Stimulated activated CD8-positive, alpha-beta memory T cell treated with anti-CD3 and anti-CD28 coated beads, Interleukin-7, amount 100 ng/mL, for 4 hours (primary cell): ENCODE data around the gene MST1.

Experiments used
- DNase-seq, 2 donors: peaks; one replicate each; pipeline ENCODE4 v3.0.0-alpha.2; 2020; ENCODE audit warnings: low read depth in 2 of 2

The MST1 gene

GRCh38 chr3:49656541-49657112, 32.6 kb downstream of the MST1 start:
- DNase-seq, result no peak

- no peak for DNase-seq
Observed at GRCh38 chr3:49655731-49656285, 33.5 kb downstream of the MST1 start.

- no peak for DNase-seq
Observed at GRCh38 chr3:49654955-49655556, 34.2 kb downstream of the MST1 start.

- no peak for DNase-seq
Observed at GRCh38 chr3:49654176-49654825, 35.0 kb downstream of the MST1 start.

- no peak for DNase-seq
Observed at GRCh38 chr3:49653621-49654020, 35.7 kb downstream of the MST1 start.

- DNase-seq, result no peak
Observed at GRCh38 chr3:49652903-49653415, 36.3 kb downstream of the MST1 start.

- DNase-seq, result no peak
Observed at GRCh38 chr3:49652218-49652902, 36.9 kb downstream of the MST1 start.

GRCh38 chr3:49650637-49651036, 38.6 kb downstream of the MST1 start:
- no peak for DNase-seq

GRCh38 chr3:49650177-49650576, 39.1 kb downstream of the MST1 start:
- no peak for DNase-seq

GRCh38 chr3:49649576-49649975, 39.7 kb downstream of the MST1 start:
- DNase-seq, result no peak

- no peak for DNase-seq
Observed at GRCh38 chr3:49648354-49649019, 40.8 kb downstream of the MST1 start.

- DNase-seq, result no peak
Observed at GRCh38 chr3:49647741-49648140, 41.5 kb downstream of the MST1 start.

GRCh38 chr3:49646236-49646635, 43.0 kb downstream of the MST1 start:
- DNase-seq, result no peak

GRCh38 chr3:49644684-49645083, 44.6 kb downstream of the MST1 start:
- no peak for DNase-seq

GRCh38 chr3:49642708-49643145, 46.5 kb downstream of the MST1 start:
- DNase-seq, result no peak

GRCh38 chr3:49641921-49642707, 47.2 kb downstream of the MST1 start:
- DNase-seq, result no peak

- DNase-seq, result no peak
Observed at GRCh38 chr3:49641292-49641691, 48.0 kb downstream of the MST1 start.

GRCh38 chr3:49639551-49639950, 49.7 kb downstream of the MST1 start:
- no peak for DNase-seq

- DNase-seq, result no peak
Observed at GRCh38 chr3:49638445-49638844, 50.8 kb downstream of the MST1 start.

GRCh38 chr3:49636883-49637609, 52.2 kb downstream of the MST1 start:
- no peak for DNase-seq
